CD4-positive, alpha-beta T cell (primary cell): ENCODE data around the gene MRPS7. TPM values are rescaled to one million over a fixed set of nuclear protein-coding genes. Genes with fewer than 3 reads are reported as not detected.
A peak's percentile ranks its signal among the peaks of the same experiment; 100 is the strongest.

ENCODE experiments used
- ATAC-seq: fragments of 200-7000 bp; cut with Tn5 transposase; one replicate; pipeline ENCODE4 v1.10.0; 2022; ENCODE audit warnings: mild to moderate bottlenecking; ENCODE audit not compliant: poor library complexity
- CTCF ChIA-PET: fragments of 350-600 bp; sonication (Branson Sonifier 250); formaldehyde crosslinking; loops from one replicate; lab custom pipeline; 2021; ENCODE audit warnings: antibody characterized with exemption, inconsistent platforms; lab: Charles Lee
- POLR2A ChIA-PET: fragments of 350-600 bp; sonication (Branson Sonifier 250); formaldehyde crosslinking; loops from one replicate; lab custom pipeline; 2021; ENCODE audit warnings: antibody characterized with exemption, inconsistent platforms; lab: Charles Lee
- DNase-seq, 14 experiments: peaks; one replicate each; pipeline ENCODE4 v3.0.0-alpha.2; 2013 to 2020; ENCODE audit warnings: mixed read lengths in 2 of 14
- H3K27ac ChIP-seq, 2 donors: one replicate each; pipeline versions ENCODE4 v1.5.1 to v1.7.0; 2013; ENCODE audit warnings: low read length in 2 of 2, low read depth in 1 of 2, mild to moderate bottlenecking in 1 of 2
- H3K27me3 ChIP-seq, 2 experiments: 1 replicate in 1 of 2; 2 replicates in 1 of 2; pipeline versions ENCODE4 v1.6.1 to v1.7.0; 2013; ENCODE audit warnings: low read length in 2 of 2, control low read depth in 1 of 2, mild to moderate bottlenecking in 1 of 2, moderate library complexity in 1 of 2; ENCODE audit not compliant: insufficient read depth in 2 of 2, control insufficient read depth in 1 of 2
- H3K36me3 ChIP-seq: one replicate; pipeline ENCODE4 v1.6.1; 2013; ENCODE audit warnings: low read length, control low read depth; ENCODE audit not compliant: insufficient read depth
- H3K4me1 ChIP-seq: one replicate; pipeline ENCODE4 v1.6.1; 2013; ENCODE audit warnings: low read length, control low read depth; ENCODE audit not compliant: insufficient read depth
- H3K4me3 ChIP-seq: one replicate; pipeline ENCODE4 v1.5.1; 2013; ENCODE audit warnings: mild to moderate bottlenecking, low read length, moderate library complexity
- H3K9me3 ChIP-seq, 2 experiments: 1 replicate in 1 of 2; 2 replicates in 1 of 2; pipeline versions ENCODE4 v1.6.1 to v1.7.0; 2013; ENCODE audit warnings: low read length in 2 of 2, mild to moderate bottlenecking in 2 of 2, control low read depth in 1 of 2, moderate library complexity in 1 of 2; ENCODE audit not compliant: control insufficient read depth in 1 of 2, insufficient read depth in 1 of 2
- H3K27ac Mint-ChIP-seq: one replicate; pipeline ENCODE4 v1.8.0; 2020; ENCODE audit warnings: mixed read lengths
- H3K27me3 Mint-ChIP-seq: one replicate; pipeline ENCODE4 v1.8.0; 2021; ENCODE audit warnings: mixed read lengths
- H3K36me3 Mint-ChIP-seq: one replicate; pipeline ENCODE4 v1.8.0; 2021; ENCODE audit warnings: low read depth, mixed read lengths
- H3K4me1 Mint-ChIP-seq: one replicate; pipeline ENCODE4 v1.8.0; 2021; ENCODE audit warnings: low read depth, mixed read lengths
- H3K4me3 Mint-ChIP-seq: one replicate; pipeline ENCODE4 v1.8.0; 2020; ENCODE audit warnings: mild to moderate bottlenecking, mixed read lengths
- H3K9me3 Mint-ChIP-seq: one replicate; pipeline ENCODE4 v1.8.0; 2020; ENCODE audit warnings: mixed read lengths
- CTCF ChIP-seq: fragments of 200-600 bp; IDR thresholded peaks from one replicate; pipeline ENCODE4 v1.8.0; 2022; ENCODE audit warnings: antibody characterized with exemption, mild to moderate bottlenecking
- intact Hi-C, 2 experiments: fragments of 100-400 bp; cut with DNase I in 1 of 2; cut with micrococcal nuclease in 1 of 2; formaldehyde crosslinking; loops; one replicate each; pipeline versions ENCODE4 v1.15.1 to v1.9.0; 2023 to 2025; cut with DNase I, micrococcal nuclease
- total RNA-seq, 174 experiments: library from RNA in 2 of 174; stranded (reverse) in 2 of 174; gene quantifications; one replicate each; pipeline ENCODE4 v1.2.3 and lab custom pipeline; 2021 to 2026

The MRPS7 gene
- total RNA-seq, 2 experiments from 2014 or later, result 33.2 to 35.2 TPM

- Mint-ChIP-seq H3K4me1 (peaks cover 4% of the 10 kb centered on the region), H3K4me3 (no peak overlapping the region), H3K9me3 (no peaks in the 10 kb centered on the region), H3K27ac (no peak overlapping the region), H3K27me3 (no peaks in the 10 kb centered on the region), H3K36me3 (peaks cover 32% of the 10 kb centered on the region)
- Histone ChIP-seq H3K9me3 (peaks cover 0 to 3% of the 10 kb centered on the region in 2 experiments), H3K4me1 (peaks cover 14% of the 10 kb centered on the region), H3K27me3 (no peaks in the 10 kb centered on the region), H3K27ac (no peak overlapping the region), H3K36me3 (peaks cover 31% of the 10 kb centered on the region), H3K4me3 (no peak overlapping the region)
- POLR2A ChIA-PET, result interaction anchor here (1.6 kb wide), 1 partner anchor 26 kb away, joined by 5 read pairs; the partner anchor contains the start of gene SLC25A19
- CTCF ChIA-PET, result interaction anchor here (1.3 kb wide), 1 partner anchor 97 kb away, joined by 3 read pairs; no protein-coding TSS in a partner anchor
- intact Hi-C loops, result no loop called here
- ATAC-seq (no peak), DNase-seq (peak in 2 of 14 experiments; percentile 35 to 50)
- TF ChIP-seq CTCF, result no peak
Measured at GRCh38 chr17:75315541-75316243, 54.0 kb downstream of the MRPS7 start.

Other genes with a start within 250 kb of the MRPS7 start
- 1 to 10 TPM; 5.4 to 7.1 TPM for gene MRPL58, start 249.2 kb upstream of the MRPS7 start, total RNA-seq
- 100 to 1,000 TPM in 1 of 2 experiments, 10 to 100 TPM in 1; 98.5 to 112 TPM for gene ATP5PD, start 214.9 kb upstream of the MRPS7 start, total RNA-seq
- gene KCTD2, start 214.7 kb upstream of the MRPS7 start, total RNA-seq, result 10 to 100 TPM; 26.1 to 28.0 TPM
- 10 to 100 TPM in 1 of 2 experiments, 1 to 10 TPM in 1; 9.2 to 11.0 TPM for gene SLC16A5, start 173.9 kb upstream of the MRPS7 start, total RNA-seq
- gene ARMC7, start 151.9 kb upstream of the MRPS7 start, total RNA-seq, result 1 to 10 TPM; 4.1 to 4.8 TPM
- gene NT5C, start 130.1 kb upstream of the MRPS7 start, total RNA-seq, result 10 to 100 TPM; 14.1 to 16.1 TPM
- 10 to 100 TPM; 21.3 to 25.5 TPM for gene JPT1, start 107.4 kb upstream of the MRPS7 start, total RNA-seq
- 100 to 1,000 TPM; 207 to 228 TPM for gene SUMO2, start 78.9 kb upstream of the MRPS7 start, total RNA-seq
- 10 to 100 TPM; 84.7 to 89.2 TPM for gene NUP85, start 56.2 kb upstream of the MRPS7 start, total RNA-seq
- gene GGA3, start 273 bp upstream of the MRPS7 start, total RNA-seq, result 10 to 100 TPM; 88.8 to 96.5 TPM
- 10 to 100 TPM; 29.4 to 32.4 TPM for gene MIF4GD, start 9.4 kb downstream of the MRPS7 start, total RNA-seq
- gene SLC25A19, start 27.6 kb downstream of the MRPS7 start, total RNA-seq, result 10 to 100 TPM; 11.1 to 12.0 TPM
- 10 to 100 TPM; 88.8 to 92.6 TPM for gene GRB2, start 143.8 kb downstream of the MRPS7 start, total RNA-seq
- gene TMEM94, start 194.8 kb downstream of the MRPS7 start, total RNA-seq, result 10 to 100 TPM; 52.8 to 57.3 TPM